HS-5 (cell line): ENCODE results near the gene SND1.
"Not testable (repeated sequence)": the region's sequence is repeated elsewhere in the genome, so short reads cannot be mapped to it uniquely, and the experiment has no call there.

ENCODE experiments used
- DNase-seq: peaks from one replicate; pipeline ENCODE4 v3.0.0-alpha.2; 2012; ENCODE audit warnings: low read depth

The SND1 gene

DNA sequence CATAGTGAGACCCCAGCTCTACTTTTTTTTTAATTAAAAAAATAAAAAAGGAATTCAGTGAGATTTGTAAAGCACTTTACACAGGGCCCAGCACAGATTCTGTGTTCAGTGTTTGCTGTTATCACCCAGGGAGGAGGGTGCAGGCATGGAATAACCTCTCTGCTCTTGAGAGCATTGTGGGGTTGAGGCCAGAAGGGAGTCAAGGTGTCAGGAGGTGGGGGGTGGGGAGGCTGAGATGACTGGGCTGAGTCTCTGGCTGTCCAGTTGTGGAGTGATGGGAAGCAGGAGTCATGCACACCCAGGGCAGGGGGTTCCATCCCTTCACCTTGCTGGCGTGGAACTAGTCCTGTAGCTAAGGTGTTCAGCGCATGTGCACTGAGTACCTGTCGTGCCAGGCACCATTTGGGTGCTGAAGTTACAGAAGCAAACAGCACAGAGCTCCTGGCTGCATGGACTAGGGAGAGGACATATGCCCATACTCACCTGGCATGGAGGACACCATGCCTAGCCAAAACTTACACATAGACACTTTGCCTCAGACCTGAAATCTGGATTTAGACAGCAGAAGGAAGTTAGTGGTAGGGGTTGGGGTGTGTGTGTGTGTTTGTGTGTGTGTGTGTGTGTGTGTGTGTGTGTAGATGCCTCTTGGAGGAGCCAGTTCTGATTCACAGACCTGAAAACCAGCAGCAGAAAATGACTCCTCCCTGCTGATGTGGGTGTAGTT lies 448.4 kb downstream of the SND1 start:
- no peak for DNase-seq

DNA sequence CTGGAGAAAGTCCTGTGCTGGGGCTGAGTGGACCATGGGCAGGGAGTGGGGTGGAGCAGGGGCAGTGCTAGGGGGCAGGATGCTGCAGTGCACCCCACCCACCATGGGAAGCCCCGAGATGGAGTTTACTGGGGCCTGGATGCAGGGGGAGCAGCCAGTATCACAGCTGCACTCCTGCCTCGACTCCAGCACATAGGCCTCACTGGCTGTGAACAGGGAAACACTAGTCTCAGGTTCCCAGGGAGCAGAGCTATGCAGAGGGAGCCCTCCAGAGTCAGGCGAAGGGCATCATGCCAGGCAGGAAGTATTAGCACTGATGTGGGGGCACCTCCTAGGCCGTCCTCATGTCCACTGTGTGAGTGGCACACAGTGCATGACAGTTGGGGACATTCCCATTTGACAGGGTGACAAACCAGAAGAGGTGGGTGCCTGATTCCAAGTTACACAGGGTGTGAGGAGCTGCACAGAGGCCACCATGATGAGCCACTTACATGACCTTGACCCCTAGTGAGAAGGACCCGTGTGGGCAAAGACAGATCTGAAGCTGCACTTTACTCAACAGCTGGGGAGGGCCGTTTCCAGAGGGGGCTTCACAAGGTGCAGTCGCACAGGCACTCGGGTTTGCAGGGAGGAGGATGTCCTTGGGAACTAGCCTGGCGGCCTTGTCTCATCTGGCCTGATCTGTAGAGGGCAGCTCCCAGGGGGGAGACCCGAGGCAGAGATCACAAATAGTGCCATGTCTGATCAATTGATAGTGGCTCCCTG lies 449.1 kb downstream of the SND1 start:
- DNase-seq = no peak

DNA sequence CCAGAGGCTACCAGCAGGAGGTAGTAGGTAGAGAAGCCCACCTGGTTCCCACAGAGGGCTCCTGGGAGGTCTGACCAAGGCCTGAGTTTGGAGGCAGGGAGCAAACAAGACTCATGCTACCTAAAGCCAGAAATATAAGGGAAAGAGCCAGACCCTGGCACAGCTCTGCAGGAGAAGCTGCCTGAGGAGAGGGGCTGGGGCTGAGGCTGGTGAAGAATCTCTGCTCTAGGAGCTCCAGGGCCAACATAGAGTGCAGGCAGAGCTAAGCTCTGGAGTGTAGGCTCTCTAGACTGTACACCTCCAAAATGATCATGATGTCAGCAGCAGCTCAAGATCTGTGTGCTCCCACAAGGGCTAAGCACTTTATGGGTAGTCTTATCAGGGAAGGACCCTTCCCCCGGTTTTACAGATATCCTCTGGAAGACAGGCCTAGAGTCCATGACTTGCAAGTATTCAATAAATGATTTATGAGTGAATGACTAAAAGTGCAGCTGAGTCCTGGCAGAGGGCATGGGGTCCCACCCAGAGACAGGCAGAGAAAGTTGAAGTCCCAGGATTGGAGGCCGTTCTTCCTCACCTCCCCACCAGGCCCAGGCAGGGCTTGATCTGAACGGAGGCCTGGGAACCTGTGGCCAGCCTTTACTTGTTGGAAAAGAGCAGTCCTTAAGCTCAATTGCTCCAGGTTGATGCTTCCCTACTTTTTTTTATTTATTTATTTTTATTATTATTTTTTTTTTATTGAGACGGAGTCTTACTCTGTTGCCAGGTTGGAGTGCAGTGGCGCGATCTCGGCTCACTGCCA lies 450.7 kb downstream of the SND1 start:
- no peak for DNase-seq

DNA sequence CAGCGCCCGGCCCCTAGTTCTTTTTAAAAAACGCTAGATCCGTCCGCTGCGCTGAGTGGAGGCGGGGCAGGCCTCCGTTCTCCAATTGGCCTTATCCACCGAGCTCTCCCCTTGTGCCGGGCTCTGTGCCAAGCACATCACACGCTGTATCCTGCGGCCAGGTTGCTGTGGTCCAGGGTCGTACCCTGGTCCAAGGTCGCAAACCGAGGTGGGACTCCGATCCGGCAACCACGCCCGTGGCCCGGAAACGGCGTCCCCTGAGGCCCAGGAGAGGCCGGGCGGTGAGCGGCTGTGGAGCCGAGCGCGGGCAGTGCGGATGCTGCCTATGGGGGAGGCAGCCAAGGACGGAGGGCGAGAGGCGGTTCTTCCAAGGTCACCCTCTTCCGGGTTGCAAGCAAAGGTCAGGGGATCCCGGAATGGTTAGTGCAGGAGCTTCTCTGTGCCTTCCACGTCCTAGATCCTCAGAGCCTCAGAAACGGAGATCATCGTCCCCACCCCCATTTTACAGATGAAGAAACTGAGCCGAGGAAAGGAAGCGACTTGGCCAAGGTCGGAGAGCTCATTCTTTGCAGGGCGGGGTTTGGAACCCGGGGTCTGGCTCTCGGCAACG lies 451.6 kb downstream of the SND1 start:
- DNase-seq = no peak

DNA sequence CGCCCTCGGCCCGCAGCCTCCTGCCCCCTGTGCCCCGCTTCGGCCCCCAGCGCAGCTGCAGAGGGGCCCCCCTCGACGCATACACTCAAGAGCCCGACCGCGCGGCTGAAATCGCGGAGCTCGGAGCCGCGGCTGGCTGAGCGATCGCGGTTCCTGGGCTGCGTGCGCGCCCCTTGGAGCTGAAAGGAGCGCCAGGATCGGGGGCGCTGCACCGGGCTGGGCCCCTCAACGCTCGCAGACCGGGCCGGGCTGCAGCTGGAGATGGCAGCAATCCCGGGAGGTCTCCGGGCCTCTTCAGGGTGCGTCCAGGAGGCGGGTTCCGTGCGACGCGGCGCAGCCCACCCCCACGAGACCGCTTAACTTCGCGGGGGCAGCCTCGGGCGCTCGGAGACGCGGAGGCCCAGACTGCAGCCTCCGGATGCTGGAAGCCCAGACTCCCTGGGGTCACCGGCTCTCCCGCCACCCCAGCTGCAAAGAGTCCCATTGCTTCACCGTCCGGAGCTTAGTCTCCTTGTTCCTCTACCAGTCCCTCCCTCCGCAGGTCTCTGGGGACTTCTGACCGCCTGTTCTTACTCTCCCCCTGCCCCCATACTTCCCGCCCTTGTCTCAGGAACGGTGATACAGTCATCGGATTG lies 452.2 kb downstream of the SND1 start:
- DNase-seq = no peak

DNA sequence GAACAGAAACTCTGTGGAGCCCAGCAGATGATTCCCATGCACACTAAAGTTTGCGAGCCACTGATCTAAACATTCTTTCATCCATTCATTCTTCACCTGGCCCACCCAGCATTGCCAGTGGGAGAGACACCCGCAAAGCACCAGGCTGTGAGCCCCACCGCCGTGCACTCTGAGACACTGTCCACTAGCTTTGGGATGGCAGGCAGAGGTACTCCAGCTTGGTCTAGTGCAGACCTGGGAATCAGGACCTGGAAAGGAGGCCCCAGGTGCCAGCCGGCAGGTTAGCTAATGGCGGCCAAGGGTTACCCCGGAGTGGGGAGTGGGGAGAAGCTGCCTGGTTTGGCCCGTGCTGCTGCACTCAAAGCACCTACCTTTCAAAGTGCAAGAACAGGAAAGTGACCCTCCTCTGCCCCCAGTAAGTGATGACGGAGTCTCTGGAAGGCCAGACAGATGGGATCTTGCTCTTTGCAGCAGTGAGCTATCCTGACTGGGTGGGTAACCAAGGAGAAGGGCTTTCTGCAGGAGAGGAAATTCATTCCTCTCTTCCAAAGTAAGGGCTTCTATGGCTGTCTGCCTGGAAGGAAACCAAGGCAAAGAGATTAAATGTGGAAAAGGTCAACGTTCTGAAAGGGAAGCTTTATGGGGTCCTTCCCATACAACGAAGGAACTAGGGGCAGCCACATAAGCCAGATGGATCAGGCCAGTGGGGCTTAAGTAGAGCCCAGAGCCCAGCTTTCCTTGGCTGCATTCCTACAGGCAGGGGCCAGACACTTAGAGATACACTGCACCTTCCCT lies 453.4 kb downstream of the SND1 start:
- DNase-seq = no peak

DNA sequence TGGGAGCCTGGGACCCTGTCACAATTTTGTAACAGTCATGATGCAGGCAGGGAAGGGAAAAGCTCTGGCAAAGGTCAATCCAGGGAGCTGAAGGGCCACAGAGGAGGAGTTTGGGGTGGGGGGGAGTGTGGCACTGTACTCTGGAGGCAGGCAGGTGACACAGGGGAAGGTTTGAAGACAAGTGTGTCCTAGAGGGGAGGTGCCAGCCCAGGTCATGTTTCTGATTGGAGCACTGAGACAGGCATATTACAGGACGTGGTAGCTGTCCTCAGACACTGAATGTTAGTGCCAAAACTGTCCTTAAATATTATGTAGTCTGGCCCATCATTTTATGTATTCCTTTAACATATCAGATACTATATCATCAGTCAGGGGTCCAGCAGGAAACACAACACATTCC lies 454.8 kb downstream of the SND1 start:
- DNase-seq = no peak

DNA sequence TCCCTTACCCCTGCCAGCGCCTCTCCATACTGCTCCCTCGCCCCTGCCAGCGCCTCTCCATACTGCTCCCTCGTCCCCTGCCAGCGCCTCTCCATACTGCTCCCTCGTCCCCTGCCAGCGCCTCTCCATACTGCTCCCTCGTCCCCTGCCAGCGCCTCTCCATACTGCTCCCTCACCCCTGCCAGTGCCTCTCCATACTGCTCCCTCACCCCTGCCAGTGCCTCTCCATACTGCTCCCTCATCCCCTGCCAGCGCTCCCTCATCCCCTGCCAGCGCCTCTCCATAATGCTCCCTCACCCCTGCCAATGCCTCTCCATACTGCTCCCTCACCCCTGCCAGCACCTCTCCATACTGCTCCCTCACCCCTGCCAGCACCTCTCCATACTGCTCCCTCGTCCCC lies 455.5 kb downstream of the SND1 start:
- not testable (repeated sequence) for DNase-seq

DNA sequence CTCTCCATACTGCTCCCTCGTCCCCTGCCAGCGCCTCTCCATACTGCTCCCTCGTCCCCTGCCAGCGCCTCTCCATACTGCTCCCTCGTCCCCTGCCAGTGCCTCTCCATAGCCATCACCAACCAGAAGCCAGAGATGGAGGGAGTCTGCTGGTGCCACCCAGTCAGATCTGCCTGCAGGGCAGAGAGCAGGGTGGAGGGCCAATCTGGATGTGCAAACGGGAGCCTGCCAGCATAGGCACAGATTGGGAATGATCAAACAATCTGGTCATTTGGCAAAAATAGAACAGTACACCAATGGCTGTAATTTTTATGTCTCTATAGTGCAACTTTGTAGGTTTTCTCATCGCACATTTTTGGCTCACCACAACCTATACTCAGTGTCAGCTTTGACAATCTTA lies 456.1 kb downstream of the SND1 start:
- DNase-seq = no peak

DNA sequence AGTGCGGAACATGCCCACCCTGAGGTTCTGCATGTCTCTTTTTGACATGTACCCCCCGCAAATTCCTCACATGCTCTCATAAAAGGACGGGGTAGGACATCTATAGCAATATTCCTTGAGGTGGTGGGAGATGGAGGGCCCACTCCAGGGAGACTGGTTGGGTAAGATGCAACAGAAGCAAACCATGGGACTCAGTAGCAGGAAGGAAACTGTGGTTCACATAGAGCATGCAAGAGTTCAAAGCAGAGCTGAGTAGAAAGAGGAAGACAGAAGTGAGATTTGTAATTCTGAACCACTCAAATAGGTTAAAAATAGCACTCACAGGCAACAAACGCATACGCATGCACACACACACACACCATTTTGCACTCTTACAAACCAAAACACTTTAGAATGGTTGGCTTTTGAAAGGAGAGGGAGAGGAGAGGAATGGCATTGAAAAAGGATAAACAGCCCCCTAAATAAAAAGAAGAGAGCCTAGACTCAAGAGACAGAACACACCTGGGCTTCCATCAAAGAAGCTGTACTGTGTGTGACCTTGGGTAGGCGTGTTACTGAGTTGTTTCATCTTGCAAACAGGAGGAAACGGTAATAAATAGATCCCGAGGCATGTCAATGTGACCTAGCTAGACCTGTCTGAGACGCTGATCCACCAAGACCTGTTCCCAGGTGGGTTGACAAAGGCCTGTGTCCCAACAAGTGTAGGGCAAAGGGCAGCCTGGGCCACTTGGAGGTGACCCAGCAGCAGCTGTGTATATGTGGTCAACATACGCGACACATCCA lies 456.8 kb downstream of the SND1 start:
- DNase-seq = no peak

DNA sequence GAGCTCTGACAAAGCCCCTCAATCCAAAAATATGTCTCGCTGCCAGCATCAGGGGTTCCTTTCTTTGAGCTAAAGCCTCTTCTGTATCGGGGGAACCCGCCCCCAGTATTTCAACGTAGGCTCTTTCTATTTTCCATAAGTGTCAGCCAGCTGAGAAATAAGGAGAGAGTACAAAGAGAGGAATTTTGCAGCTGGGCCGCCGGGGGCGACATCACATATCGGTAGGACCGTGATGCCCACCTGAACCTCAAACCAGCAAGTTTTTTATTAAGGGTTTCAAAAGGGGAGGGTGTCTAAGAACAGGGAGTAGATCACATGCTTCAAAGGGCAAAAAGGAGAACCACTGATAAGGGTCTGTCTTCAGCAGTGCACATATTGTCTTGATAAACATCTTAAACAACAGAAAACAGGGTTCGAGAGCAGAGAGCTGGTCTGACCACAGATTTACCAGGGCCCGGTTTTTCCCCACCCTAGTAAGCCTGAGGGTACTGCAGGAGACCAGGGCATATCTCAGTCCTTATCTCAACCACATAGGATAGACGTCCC lies 457.5 kb downstream of the SND1 start:
- DNase-seq = not testable (repeated sequence)

DNA sequence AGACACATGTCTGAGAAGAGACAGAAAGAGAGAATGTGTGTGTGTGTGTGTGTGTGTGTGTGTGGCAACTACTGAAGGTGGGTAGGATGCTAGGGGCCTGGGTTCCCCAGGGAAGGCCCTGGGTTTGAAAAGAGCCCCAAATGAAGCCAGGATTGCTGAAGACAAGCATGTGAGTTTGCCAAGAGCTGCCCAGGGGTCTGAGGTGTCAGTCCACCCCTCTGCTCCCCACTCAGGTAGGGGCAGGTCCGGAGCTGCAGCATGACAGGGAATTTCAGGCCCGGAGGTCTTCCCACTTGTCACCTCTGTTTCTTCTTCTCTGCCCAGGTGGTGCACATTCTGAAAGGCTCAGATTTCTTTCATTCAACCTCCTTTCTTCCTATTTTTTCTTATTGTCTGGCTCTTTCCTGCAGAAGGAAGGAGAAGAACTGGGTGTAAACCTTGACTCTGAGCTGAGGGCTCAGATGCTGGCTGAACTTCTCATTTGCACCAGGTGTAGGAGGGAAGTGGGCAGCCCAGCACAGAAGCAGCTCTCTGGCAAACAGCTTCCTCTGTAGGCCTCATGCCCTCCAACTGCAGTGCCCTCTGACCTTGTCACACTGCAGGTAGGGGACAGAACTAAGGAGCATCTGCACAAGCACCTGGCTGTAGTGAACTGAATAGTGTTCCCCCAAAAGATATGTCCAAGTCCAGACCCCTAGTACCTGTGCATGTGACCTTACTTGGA lies 458.8 kb downstream of the SND1 start:
- DNase-seq = no peak

DNA sequence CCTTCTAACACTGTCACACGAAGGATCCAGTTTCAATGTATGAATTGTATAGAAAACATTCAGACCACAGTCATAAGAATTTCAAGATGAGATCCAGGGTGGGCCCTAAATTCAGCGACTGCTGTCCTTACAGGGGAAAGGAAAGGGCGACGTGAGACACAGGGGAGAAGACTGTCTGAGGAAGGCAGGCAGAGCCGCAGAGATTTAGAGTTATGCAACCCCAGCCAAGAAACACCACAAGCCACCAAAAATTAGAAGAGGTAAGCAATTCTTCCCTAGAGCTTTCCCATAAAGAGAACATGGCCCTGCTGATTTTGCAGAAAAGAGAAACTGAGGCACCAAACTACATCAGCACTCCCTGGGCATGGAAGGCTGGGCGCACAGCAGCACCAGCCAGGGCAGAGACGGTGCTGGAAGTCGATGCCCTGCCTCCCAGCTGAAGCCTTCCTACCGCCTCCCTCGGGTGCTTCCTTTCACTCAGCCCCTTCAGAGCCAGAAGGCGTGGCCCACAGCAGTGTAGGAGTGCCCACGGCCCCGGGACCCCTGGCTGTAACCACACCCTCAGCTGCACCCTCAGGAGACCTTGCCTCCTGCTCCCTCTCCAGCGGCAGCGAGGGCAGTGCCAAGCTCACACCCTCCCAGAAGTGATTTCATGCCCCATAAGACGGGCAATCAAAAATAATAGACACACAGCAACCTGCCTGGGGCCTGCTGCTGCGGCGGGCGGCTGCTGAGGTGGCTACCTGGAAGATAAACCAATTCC lies 460.2 kb downstream of the SND1 start:
- DNase-seq = no peak

DNA sequence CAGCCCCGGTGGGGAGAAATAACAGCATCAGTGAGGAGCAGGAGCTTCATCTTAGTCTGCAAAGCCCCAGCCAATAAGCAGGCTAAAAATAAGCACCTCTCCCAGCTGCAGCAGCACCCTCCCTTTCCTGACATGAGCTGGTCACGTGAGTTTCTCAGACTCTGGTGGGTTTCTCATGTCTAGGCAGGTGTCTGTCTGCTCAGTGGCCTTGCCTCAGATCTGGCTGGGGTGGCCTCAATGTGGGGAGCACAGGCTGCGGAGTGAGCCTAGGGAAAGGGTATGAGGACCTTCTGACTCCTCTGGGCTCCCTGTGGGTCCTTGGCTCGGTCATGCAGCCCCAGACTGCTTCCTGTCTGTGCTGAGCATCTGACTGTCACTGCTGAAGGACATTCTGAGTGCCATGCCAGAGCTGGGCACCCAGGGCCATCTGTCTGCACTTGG lies 460.8 kb downstream of the SND1 start:
- DNase-seq = no peak

DNA sequence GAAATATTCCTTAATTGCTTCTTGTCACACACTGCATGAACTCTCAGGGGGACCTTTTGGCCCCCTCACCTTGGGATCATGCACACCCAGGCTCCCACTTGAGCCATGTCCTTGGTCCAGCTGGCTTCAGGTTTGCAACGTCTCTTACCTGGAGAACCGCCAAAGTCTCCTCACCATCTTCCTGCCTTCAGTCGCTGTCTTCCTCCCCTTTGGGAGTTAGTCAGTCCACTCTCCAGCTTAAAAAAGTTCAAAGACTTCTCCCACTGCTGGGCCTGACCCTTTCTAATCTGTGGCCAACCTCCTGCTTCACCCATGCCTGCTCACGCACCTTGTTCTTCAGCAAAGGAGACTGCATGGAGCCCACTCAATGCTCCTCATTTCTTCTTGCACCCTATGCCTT lies 461.8 kb downstream of the SND1 start:
- no peak for DNase-seq

DNA sequence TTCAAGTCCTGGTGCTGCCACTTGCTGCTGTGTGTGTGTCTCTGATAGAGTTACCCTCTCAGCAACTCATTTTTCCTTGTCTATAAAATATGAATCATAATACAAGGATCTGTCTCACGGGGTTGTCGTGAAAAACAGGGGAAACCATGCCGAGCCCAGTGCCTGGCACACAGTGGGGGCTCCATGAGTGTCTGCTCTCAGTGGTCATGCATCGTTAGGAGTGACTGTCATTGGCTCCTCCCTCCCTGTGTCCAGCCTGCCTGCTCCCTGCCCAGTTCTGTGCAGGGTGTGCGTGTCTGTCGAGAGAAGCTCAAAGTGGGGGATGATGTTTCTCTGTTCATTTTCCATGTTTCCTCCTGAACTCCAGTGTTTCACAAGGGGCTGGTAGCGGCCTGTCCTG lies 462.8 kb downstream of the SND1 start:
- DNase-seq = no peak

DNA sequence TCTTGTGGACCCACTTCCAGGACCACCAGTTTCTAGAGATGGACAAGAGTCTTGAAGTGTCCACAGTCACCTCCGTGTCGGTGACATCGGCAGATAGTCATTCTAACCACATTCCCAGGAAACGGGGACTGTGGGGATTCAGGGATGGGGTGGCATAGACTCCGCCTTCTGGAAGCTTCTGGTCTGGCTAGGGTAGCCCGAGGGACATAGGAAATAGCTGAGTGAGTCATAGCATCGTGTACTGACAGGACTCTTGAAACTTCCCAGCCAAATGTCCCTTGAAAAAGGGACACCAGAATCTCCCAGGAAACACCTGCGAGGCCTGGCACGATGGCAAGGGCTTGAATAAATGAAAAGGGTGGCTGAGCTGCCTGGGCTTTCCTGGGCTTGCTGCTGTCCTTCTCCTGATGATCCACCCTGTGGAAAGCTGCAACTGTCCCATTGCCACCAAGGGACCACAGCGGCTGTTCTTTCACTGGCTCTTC lies 463.4 kb downstream of the SND1 start:
- no peak for DNase-seq
